SK-N-SH (cell line): ENCODE data around the gene STRBP. TPM values are rescaled to one million over a fixed set of nuclear protein-coding genes. Genes with fewer than 3 reads are reported as not detected.

Experiments used
- CTCF ChIA-PET: fragments of 300-600, 350-600 bp; formaldehyde crosslinking; extraction: SDS; loops from one replicate; lab custom pipeline; 2021; lab: Yijun Ruan, JAX
- POLR2A ChIA-PET: fragments of 350-600 bp; sonication (Branson Sonifier 250); formaldehyde crosslinking; extraction: SDS; loops from one replicate; lab custom pipeline; 2020; ENCODE audit warnings: antibody characterized with exemption, inconsistent platforms; lab: Yijun Ruan, JAX
- DNase-seq: peaks from one replicate; pipeline ENCODE4 v3.0.0; 2012
- H2AFZ ChIP-seq: fragments of 200-600 bp; sonication (generic); 2 replicates; pipeline ENCODE4 v1.8.1; 2016; ENCODE audit warnings: antibody characterized with exemption, mild to moderate bottlenecking, low read depth
- H3F3A ChIP-seq: fragments of 200-600 bp; sonication (generic); replicated peaks from 2 replicates; pipeline ENCODE3; 2016; ENCODE audit warnings: antibody characterized with exemption, mild to moderate bottlenecking; ENCODE audit not compliant: insufficient read depth
- H3K27ac ChIP-seq, 2 experiments: fragments of 200-500 bp in 1 of 2; fragments of 200-600 bp in 1 of 2; sonication (Bioruptor generic) in 1 of 2; sonication (generic), shearing (Covaris generic) in 1 of 2; 2 replicates each; pipeline versions ENCODE4 v1.5.1 to v1.6.1; 2014 to 2016; ENCODE audit warnings: low read depth in 2 of 2, inconsistent platforms in 1 of 2, low read length in 1 of 2, mild to moderate bottlenecking in 1 of 2, mixed read lengths in 1 of 2
- H3K27me3 ChIP-seq: fragments of 200-600 bp; sonication (generic), shearing (Covaris generic); 2 replicates; pipeline ENCODE4 v1.6.1; 2016; ENCODE audit warnings: mixed run types; ENCODE audit not compliant: insufficient read depth
- H3K36me3 ChIP-seq, 2 experiments: fragments of 200-500 bp in 1 of 2; fragments of 200-600 bp in 1 of 2; sonication (Bioruptor generic) in 1 of 2; sonication (generic) in 1 of 2; replicated peaks in 1 of 2; 2 replicates each; pipeline versions ENCODE3 to v1.5.1; 2014 to 2016; ENCODE audit warnings: low read length in 1 of 2, mild to moderate bottlenecking in 1 of 2; ENCODE audit not compliant: insufficient read depth in 2 of 2, control insufficient read depth in 1 of 2
- H3K4me1 ChIP-seq, 2 experiments: fragments of 200-500 bp in 1 of 2; fragments of 200-600 bp in 1 of 2; sonication (Bioruptor generic) in 1 of 2; sonication (generic), shearing (Covaris generic) in 1 of 2; 2 replicates each; pipeline versions ENCODE4 v1.5.1 to v1.6.1; 2014 to 2016; ENCODE audit warnings: low read depth in 1 of 2, low read length in 1 of 2, mixed run types in 1 of 2; ENCODE audit not compliant: insufficient read depth in 2 of 2, control insufficient read depth in 1 of 2
- H3K4me2 ChIP-seq: fragments of 200-600 bp; sonication (generic), shearing (Covaris generic); 2 replicates; pipeline ENCODE4 v1.6.1; 2017; ENCODE audit warnings: mixed run types
- H3K4me3 ChIP-seq, 2 experiments: fragments of 200-500 bp in 1 of 2; fragments of 200-600 bp in 1 of 2; sonication (Bioruptor generic) in 1 of 2; sonication (generic), shearing (Covaris generic) in 1 of 2; 2 replicates each; pipeline versions ENCODE4 v1.5.1 to v1.8.1; 2014 to 2016; ENCODE audit warnings: low read depth in 2 of 2, inconsistent platforms in 1 of 2, low read length in 1 of 2, mild to moderate bottlenecking in 1 of 2, mixed read lengths in 1 of 2, moderate library complexity in 1 of 2
- H3K79me2 ChIP-seq: fragments of 200-600 bp; sonication (generic); 2 replicates; pipeline ENCODE4 v1.8.1; 2017; ENCODE audit warnings: mild to moderate bottlenecking; ENCODE audit not compliant: insufficient read depth
- H3K9ac ChIP-seq: fragments of 200-600 bp; sonication (generic); 2 replicates; pipeline ENCODE4 v1.6.1; 2017; ENCODE audit warnings: mixed run types
- H3K9me2 ChIP-seq: fragments of 200-600 bp; sonication (generic); 2 replicates; pipeline ENCODE4 v1.6.1; 2017; ENCODE audit warnings: mixed run types
- H3K9me3 ChIP-seq: fragments of 200-600 bp; sonication (generic); 2 replicates; pipeline ENCODE4 v1.6.1; 2017; ENCODE audit warnings: mixed run types, mild to moderate bottlenecking, moderate library complexity
- H4K20me1 ChIP-seq: fragments of 200-600 bp; sonication (generic); 2 replicates; pipeline ENCODE4 v1.6.1; 2017; ENCODE audit warnings: mild to moderate bottlenecking, mixed run types; ENCODE audit not compliant: insufficient read depth
- ELF1 ChIP-seq: IDR thresholded peaks from 2 replicates; pipeline ENCODE4 v1.4.0; 2012
- FOXM1 ChIP-seq: IDR thresholded peaks from 2 replicates; pipeline ENCODE4 v1.4.0; 2012; ENCODE audit warnings: low read depth, mild to moderate bottlenecking
- GABPA ChIP-seq: IDR thresholded peaks from 2 replicates; pipeline ENCODE4 v1.4.0; 2012; ENCODE audit warnings: low read depth, mild to moderate bottlenecking
- NFIC ChIP-seq: IDR thresholded peaks from 2 replicates; pipeline ENCODE4 v1.4.0; 2012; ENCODE audit warnings: borderline replicate concordance
- POLR2AphosphoS5 ChIP-seq: IDR thresholded peaks from 2 replicates; pipeline ENCODE4 v1.6.1; 2012; ENCODE audit warnings: low read depth, low read length
- RAD21 ChIP-seq: IDR thresholded peaks from 2 replicates; pipeline ENCODE4 v1.6.1; 2012; ENCODE audit warnings: mild to moderate bottlenecking, low read length
- RFX5 ChIP-seq: IDR thresholded peaks from 2 replicates; pipeline ENCODE4 v1.6.1; 2012; ENCODE audit warnings: mild to moderate bottlenecking, improper control_type of control experiment, low read length
- TAF1 ChIP-seq: IDR thresholded peaks from 2 replicates; pipeline ENCODE4 v1.6.1; 2012; ENCODE audit warnings: low read depth, mild to moderate bottlenecking, low read length, moderate library complexity, borderline replicate concordance
- TCF12 ChIP-seq: IDR thresholded peaks from 2 replicates; pipeline ENCODE4 v1.4.0; 2012
- WGBS: methylation state at CpG from one replicate; pipeline ENCODE4 v1.1.6; 2017; ENCODE audit warnings: low lambda C conversion rate; 5-methylcytosine and 5-hydroxymethylcytosine counted together
- polyA plus RNA-seq, 3 experiments: library from polyadenylated mRNA; depleted of rRNA; stranded (reverse); fragments of >200 nt; gene quantifications; 2 replicates each; pipeline ENCODE4 v1.2.3, GENCODE V29; 2012
- TF ChIP-seq, protein P1 (sequence below): IDR thresholded peaks from 2 replicates; pipeline ENCODE4 v1.6.1; 2012; ENCODE audit warnings: mild to moderate bottlenecking, low read depth, low read length, moderate library complexity
- TF ChIP-seq, protein P2 (sequence below): fragments of 150-350 bp; IDR thresholded peaks from 2 replicates; pipeline ENCODE4 v1.6.1; 2017; ENCODE audit warnings: antibody characterized with exemption, low read length, low read depth, borderline replicate concordance
- TF ChIP-seq, protein P3 (sequence below): IDR thresholded peaks from 2 replicates; pipeline ENCODE4 v1.4.0; 2012; ENCODE audit warnings: low read depth

The STRBP gene
- polyA plus RNA-seq, 1 of the 3 experiments (the other 2 are of a cell fraction) = 5.9 TPM

DNA sequence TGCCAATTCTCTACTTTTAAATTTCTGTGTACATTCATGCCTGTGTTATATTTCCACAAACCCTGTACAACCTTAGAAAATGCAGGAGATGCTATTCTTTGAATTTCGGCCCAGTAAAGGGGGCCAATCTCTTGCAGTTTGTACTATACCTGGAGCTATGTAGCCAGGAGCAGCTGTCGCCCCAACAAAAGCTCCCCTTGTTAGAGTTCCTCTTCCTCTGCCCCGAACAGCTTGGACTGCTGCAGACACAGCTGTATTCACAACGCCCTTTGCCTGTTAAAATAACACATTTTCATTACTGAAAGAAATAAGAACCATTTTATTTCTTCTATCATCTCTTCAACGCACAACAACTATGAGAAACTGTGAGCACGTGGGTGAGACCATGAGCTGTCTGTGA is 135.7 kb downstream of the STRBP start:
- Histone ChIP-seq H3F3A (no peaks in the 10 kb centered on the region), H3K9ac (no peak overlapping the region), H3K4me1 (no peaks in the 10 kb centered on the region), H3K27me3 (no peaks in the 10 kb centered on the region), H3K27ac (no peak overlapping the region), H3K36me3 (peaks cover 0 to 13% of the 10 kb centered on the region in 2 experiments), H4K20me1 (no peaks in the 10 kb centered on the region), H3K9me2 (no peaks in the 10 kb centered on the region), H3K9me3 (no peaks in the 10 kb centered on the region), H3K4me2 (no peak overlapping the region), H3K79me2 (no peaks in the 10 kb centered on the region), H3K4me3 (no peak overlapping the region), H2AFZ (no peak overlapping the region)
- WGBS = 96% methylated on average over 6 of the region's 6 CpGs
- POLR2A ChIA-PET = no interaction called here
- TF ChIP-seq TAF1 = no peak
- TF ChIP-seq, protein P1, sequence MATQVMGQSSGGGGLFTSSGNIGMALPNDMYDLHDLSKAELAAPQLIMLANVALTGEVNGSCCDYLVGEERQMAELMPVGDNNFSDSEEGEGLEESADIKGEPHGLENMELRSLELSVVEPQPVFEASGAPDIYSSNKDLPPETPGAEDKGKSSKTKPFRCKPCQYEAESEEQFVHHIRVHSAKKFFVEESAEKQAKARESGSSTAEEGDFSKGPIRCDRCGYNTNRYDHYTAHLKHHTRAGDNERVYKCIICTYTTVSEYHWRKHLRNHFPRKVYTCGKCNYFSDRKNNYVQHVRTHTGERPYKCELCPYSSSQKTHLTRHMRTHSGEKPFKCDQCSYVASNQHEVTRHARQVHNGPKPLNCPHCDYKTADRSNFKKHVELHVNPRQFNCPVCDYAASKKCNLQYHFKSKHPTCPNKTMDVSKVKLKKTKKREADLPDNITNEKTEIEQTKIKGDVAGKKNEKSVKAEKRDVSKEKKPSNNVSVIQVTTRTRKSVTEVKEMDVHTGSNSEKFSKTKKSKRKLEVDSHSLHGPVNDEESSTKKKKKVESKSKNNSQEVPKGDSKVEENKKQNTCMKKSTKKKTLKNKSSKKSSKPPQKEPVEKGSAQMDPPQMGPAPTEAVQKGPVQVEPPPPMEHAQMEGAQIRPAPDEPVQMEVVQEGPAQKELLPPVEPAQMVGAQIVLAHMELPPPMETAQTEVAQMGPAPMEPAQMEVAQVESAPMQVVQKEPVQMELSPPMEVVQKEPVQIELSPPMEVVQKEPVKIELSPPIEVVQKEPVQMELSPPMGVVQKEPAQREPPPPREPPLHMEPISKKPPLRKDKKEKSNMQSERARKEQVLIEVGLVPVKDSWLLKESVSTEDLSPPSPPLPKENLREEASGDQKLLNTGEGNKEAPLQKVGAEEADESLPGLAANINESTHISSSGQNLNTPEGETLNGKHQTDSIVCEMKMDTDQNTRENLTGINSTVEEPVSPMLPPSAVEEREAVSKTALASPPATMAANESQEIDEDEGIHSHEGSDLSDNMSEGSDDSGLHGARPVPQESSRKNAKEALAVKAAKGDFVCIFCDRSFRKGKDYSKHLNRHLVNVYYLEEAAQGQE = no peak
- no peak for TF ChIP-seq RAD21
- no peak for TF ChIP-seq FOXM1
- TF ChIP-seq NFIC = no peak
- TF ChIP-seq RFX5 = no peak
- TF ChIP-seq, protein P2, sequence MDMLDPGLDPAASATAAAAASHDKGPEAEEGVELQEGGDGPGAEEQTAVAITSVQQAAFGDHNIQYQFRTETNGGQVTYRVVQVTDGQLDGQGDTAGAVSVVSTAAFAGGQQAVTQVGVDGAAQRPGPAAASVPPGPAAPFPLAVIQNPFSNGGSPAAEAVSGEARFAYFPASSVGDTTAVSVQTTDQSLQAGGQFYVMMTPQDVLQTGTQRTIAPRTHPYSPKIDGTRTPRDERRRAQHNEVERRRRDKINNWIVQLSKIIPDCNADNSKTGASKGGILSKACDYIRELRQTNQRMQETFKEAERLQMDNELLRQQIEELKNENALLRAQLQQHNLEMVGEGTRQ = no peak
- TF ChIP-seq POLR2AphosphoS5 = no peak
- TF ChIP-seq, protein P3, sequence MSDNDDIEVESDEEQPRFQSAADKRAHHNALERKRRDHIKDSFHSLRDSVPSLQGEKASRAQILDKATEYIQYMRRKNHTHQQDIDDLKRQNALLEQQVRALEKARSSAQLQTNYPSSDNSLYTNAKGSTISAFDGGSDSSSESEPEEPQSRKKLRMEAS = no peak
- TF ChIP-seq GABPA = no peak
- no peak for TF ChIP-seq ELF1
- CTCF ChIA-PET = interaction anchor here (1.3 to 1.4 kb wide), 2 partner anchors 43 to 90 kb away, joined by 3 read pairs; no protein-coding TSS in a partner anchor
- no peak for DNase-seq

DNA sequence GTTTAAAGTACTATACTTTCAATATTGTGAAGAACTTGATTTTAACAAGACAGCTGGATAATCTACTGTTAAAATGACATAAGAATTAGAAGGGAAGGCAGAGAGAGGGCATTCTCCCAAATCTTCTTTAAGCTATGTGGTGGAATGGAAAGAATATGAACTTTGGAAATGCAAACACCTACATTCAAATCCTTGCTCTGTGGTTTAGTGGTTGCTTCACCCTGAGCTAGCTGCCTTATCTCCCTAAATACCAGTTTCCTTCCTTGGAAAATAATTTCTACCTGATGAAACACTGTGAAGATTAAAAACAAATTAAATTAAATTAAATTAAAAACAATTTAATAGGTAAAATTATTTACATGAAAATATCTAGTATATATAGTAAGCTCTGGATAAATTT is 136.4 kb downstream of the STRBP start:
- Histone ChIP-seq H3K27me3 (no peaks in the 10 kb centered on the region), H3K9ac (no peak overlapping the region), H2AFZ (no peak overlapping the region), H3K27ac (no peak overlapping the region), H3K9me2 (no peaks in the 10 kb centered on the region), H3K79me2 (no peaks in the 10 kb centered on the region), H3F3A (no peaks in the 10 kb centered on the region), H3K4me3 (no peak overlapping the region), H4K20me1 (no peaks in the 10 kb centered on the region), H3K36me3 (peaks cover 0 to 15% of the 10 kb centered on the region in 2 experiments), H3K9me3 (no peaks in the 10 kb centered on the region), H3K4me2 (no peak overlapping the region), H3K4me1 (no peaks in the 10 kb centered on the region)
- no peak for DNase-seq
- CTCF ChIA-PET = interaction anchor here (1.2 to 1.7 kb wide), 5 partner anchors 13 to 222 kb away, joined by 3 to 4 read pairs (median 3); no protein-coding TSS in a partner anchor
- POLR2A ChIA-PET = interaction anchor here (0.9 kb wide), 1 partner anchor 193 kb away, joined by 3 read pairs; no protein-coding TSS in a partner anchor
- TF ChIP-seq, protein P2 = no peak
- no peak for TF ChIP-seq RFX5
- no peak for TF ChIP-seq FOXM1
- TF ChIP-seq TAF1 = no peak
- no peak for TF ChIP-seq TCF12
